NCI-H1930 (cell line): ENCODE results near the gene REX1BD.
"Not testable (repeated sequence)": the region's sequence is repeated elsewhere in the genome, so short reads cannot be mapped to it uniquely, and the experiment has no call there.

Source experiments
- DNase-seq, 2 experiments: peaks; one replicate each; lab custom pipeline; 2025; lab: John Stamatoyannopoulos, UW

The REX1BD gene

GRCh38 chr19:18577365-18577914 lies 11.2 kb upstream of the REX1BD start:
- no peak for DNase-seq

GRCh38 chr19:18580311-18580710 lies 8.3 kb upstream of the REX1BD start:
- no peak for DNase-seq

GRCh38 chr19:18586306-18586705 lies 2.3 kb upstream of the REX1BD start:
- DNase-seq = no peak

GRCh38 chr19:18587561-18587960 lies 1.0 kb upstream of the REX1BD start:
- no peak for DNase-seq

GRCh38 chr19:18587962-18588610 lies 512 bp upstream of the REX1BD start:
- no peak for DNase-seq

GRCh38 chr19:18589380-18590272 lies 1.0 kb downstream of the REX1BD start:
- peak; percentile 43 to 54 for DNase-seq

GRCh38 chr19:18590273-18591272 lies 2.0 kb downstream of the REX1BD start:
- peak; percentile 77 to 93 for DNase-seq

GRCh38 chr19:18591735-18592385 lies 3.3 kb downstream of the REX1BD start:
- DNase-seq = no peak

- not testable (repeated sequence) for DNase-seq
These were observed 4.1 kb downstream of the REX1BD start for GRCh38 chr19:18592732-18593131.

GRCh38 chr19:18593367-18594095 lies 4.9 kb downstream of the REX1BD start:
- DNase-seq = no peak

GRCh38 chr19:18594096-18594823 lies 5.7 kb downstream of the REX1BD start:
- peak; percentile 45 to 49 for DNase-seq

GRCh38 chr19:18594824-18595373 lies 6.3 kb downstream of the REX1BD start:
- no peak for DNase-seq

- no peak for DNase-seq
These were observed 6.9 kb downstream of the REX1BD start for GRCh38 chr19:18595475-18595874.

GRCh38 chr19:18596752-18597157 lies 8.2 kb downstream of the REX1BD start:
- DNase-seq = no peak

- no peak for DNase-seq
These were observed 9.4 kb downstream of the REX1BD start for GRCh38 chr19:18597809-18598660.

GRCh38 chr19:18599485-18599884 lies 10.9 kb downstream of the REX1BD start:
- no peak for DNase-seq

GRCh38 chr19:18600692-18601397 lies 12.2 kb downstream of the REX1BD start:
- DNase-seq = not testable (repeated sequence)

- DNase-seq = no peak
These were observed 13.3 kb downstream of the REX1BD start for GRCh38 chr19:18601875-18602274.
